Heart right ventricle (tissue), 16 donors: Measurements from ENCODE around the gene GRAMD2A. TPM values are rescaled to one million over a fixed set of nuclear protein-coding genes. Genes with fewer than 3 reads are reported as not detected.
A peak's percentile ranks its signal among the peaks of the same experiment; 100 is the strongest.

Experiments
- ATAC-seq, 8 donors: fragments of 200-7000 bp; cut with Tn5 transposase; one replicate each; pipeline ENCODE4 v1.9.1; 2020; ENCODE audit warnings: mild to moderate bottlenecking in 8 of 8, moderate library complexity in 8 of 8, moderate number of reproducible peaks in 1 of 8
- DNase-seq, 2 donors: peaks; one replicate each; pipeline ENCODE4 v3.0.0-alpha.2; 2020
- H3K27ac ChIP-seq, 10 donors: fragments of 200-600 bp; sonication (generic) in 2 of 10; one replicate each; pipeline versions ENCODE4 v1.5.0 to v1.8.0; 2020 to 2022; ENCODE audit warnings: mild to moderate bottlenecking in 3 of 10
- H3K27me3 ChIP-seq, 7 donors: fragments of 200-600 bp; one replicate each; pipeline ENCODE4 v1.8.0; 2021 to 2022; ENCODE audit warnings: mild to moderate bottlenecking in 2 of 7
- H3K36me3 ChIP-seq, 9 donors: fragments of 200-600 bp; sonication (generic) in 1 of 9; one replicate each; pipeline versions ENCODE4 v1.5.0 to v1.8.0; 2020 to 2022; ENCODE audit warnings: mild to moderate bottlenecking in 2 of 9
- H3K4me1 ChIP-seq, 9 donors: fragments of 200-600 bp; sonication (generic) in 1 of 9; one replicate each; pipeline versions ENCODE4 v1.5.0 to v1.8.0; 2020 to 2022; ENCODE audit warnings: mild to moderate bottlenecking in 4 of 9
- H3K4me3 ChIP-seq, 10 donors: fragments of 200-600 bp; sonication (generic) in 2 of 10; one replicate each; pipeline versions ENCODE4 v1.5.0 to v1.8.0; 2020 to 2022; ENCODE audit warnings: mild to moderate bottlenecking in 7 of 10, moderate library complexity in 2 of 10
- H3K9me3 ChIP-seq, 11 donors: fragments of 200-600 bp in 10 of 11; sonication (generic) in 2 of 11; one replicate each; pipeline versions ENCODE4 v1.5.0 to v1.8.0; 2013 to 2022; ENCODE audit warnings: mild to moderate bottlenecking in 2 of 11, control low read depth in 1 of 11, moderate library complexity in 1 of 11
- CTCF ChIP-seq, 9 donors: fragments of 200-600 bp; sonication (generic) in 2 of 9; IDR thresholded peaks; one replicate each; pipeline versions ENCODE4 v1.5.0 to v1.8.0; 2021 to 2022; ENCODE audit warnings: antibody characterized with exemption in 9 of 9, mild to moderate bottlenecking in 5 of 9, moderate library complexity in 1 of 9
- WGBS, 2 donors: extraction: QIAGEN DNeasy Blood & Tissue Kit; methylation state at CpG; one replicate each; pipeline ENCODE4 v1.1.7; 2013; ENCODE audit warnings: inconsistent platforms in 1 of 2; 5-methylcytosine and 5-hydroxymethylcytosine counted together
- intact Hi-C, 10 donors: fragments of 100-400 bp; cut with DNase I; formaldehyde crosslinking; loops; one replicate each; pipeline versions ENCODE4 v1.11.1 to v1.14.2; 2022
- polyA plus RNA-seq, 2 donors: library from polyadenylated mRNA; stranded (reverse); fragments of 200-250 nt; gene quantifications; one replicate each; pipeline ENCODE4 v1.2.3, GENCODE V29; 2013
- total RNA-seq, 10 donors: library from RNA; stranded (reverse); fragmentation: NEBNext Ultra II Directional in 3 of 10; extraction: Animal tissue kit (Norgen Biotek cat#: 25700) in 3 of 10; gene quantifications; one replicate each; pipeline versions ENCODE4 v1.2.1 to v1.2.4, GENCODE V29; 2021 to 2023
- donor health status: Arrhythmogenic right ventricular cardiomyopathy.
- donor health status: ischemic (EF 13 %, LVEDD 7.1; RV severe dilation, severe dysfunction).
- donor health status: healthy with polysubstance abuse.
- donor health status: DM: no; HTN: yes; CAD: no.
- donor health status: DM: no; HTN: no; CAD: no.
- donor health status: ischemic (EF 25% LVEDD 6.9; RV normal size, moderate dysfunction).
- donor health status: ischemic (EF 25% LVEDD 5.7; RV mildly dilated, moderate dysfunction).
- donor health status: healthy.
- donor health status: DM: yes; HTN: yes; CAD: no.
- donor health status: Ischemic cardiomyopathy.
- donor health status: ischemic (EF 35%, LVEDD 5.7; RV mildly dilated, moderate dysfunction).
- donor health status: nonischemic (EF 11% LVEDD 7.7; RV severe dilation, severe dysfunction).
- donor health status: DM: yes; HTN: yes; CAD: no.
- donor health status: PGD.
- donor health status: ischemic (EF 29% LVEDD 5.4; RV normal size, mild dysfunction).
- donor health status: nonischemic (EF 23%, LVEDD 6.1; RV moderate dilation, normal function).

Gene GRAMD2A
- total and polyA plus RNA-seq, 12 donors: 0.06 to 0.20 TPM; not detected in 10

DNA sequence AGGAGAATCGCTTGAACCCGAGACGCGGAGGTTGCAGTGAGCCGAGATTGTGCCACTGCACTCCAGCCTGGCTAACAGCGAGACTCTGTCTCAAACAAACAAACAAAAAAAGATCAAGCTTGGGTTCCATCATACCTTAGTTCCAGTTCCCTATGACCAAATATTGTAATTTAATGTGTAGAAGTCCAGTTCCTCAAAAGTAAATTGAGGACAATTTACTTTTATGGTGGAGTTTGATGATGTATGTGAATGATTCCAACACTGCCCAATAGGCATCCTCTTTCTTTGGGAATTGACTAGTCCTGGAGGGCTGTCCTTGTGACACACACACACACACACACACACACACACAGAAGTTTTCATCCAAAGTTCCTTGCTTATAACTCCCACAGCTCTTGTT lies 36.2 kb upstream of the GRAMD2A start:
- no peak for TF ChIP-seq CTCF (IDR thresholded peaks at IDR 0.05)
- intact Hi-C loops: loop anchor here in 4 of 10 donors (2.0 to 5.0 kb wide), 3 partner anchors 36 to 39 kb away; partner anchors contain the start of genes GRAMD2A (in 2 of the 4) and PARP6 (in 2 of the 4)
- H3K27ac ChIP-seq: no peak overlapping the region
- no peak overlapping the region for H3K4me3 ChIP-seq
- WGBS, 2 donors: 97 to 98% methylated on average over 6 of the region's 6 CpGs
- H3K4me1 ChIP-seq: peaks cover 5 to 46% (median 23%) of the 10 kb centered on the region in 9 donors
- no peaks in the 10 kb centered on the region for H3K9me3 ChIP-seq
- DNase-seq (no peak), ATAC-seq (no peak)
- H3K27me3 ChIP-seq: no peaks in the 10 kb centered on the region
- H3K36me3 ChIP-seq: peaks cover 0 to 11% (median 0%) of the 10 kb centered on the region in 9 donors

- Histone ChIP-seq H3K4me1 (peaks cover 15 to 52% (median 41%) of the 10 kb centered on the region in 9 donors), H3K36me3 (no peaks in the 10 kb centered on the region), H3K27me3 (no peaks in the 10 kb centered on the region), H3K9me3 (no peaks in the 10 kb centered on the region), H3K27ac (peak overlapping the region; percentile 92 to 100 (median 98)), H3K4me3 (peak overlapping the region; percentile 48 to 99 (median 86))
- intact Hi-C loops: loop anchor here in 6 of 10 donors (1.0 to 5.0 kb wide), 6 partner anchors 29 to 41 kb away; partner anchors contain the start of genes PARP6 (in 5 of the 6) and GRAMD2A (in 2 of the 6)
- DNase-seq: peak in 1 of 2 donors; percentile 39
- 2 to 3% methylated on average over 16 of the region's 16 CpGs for WGBS, 2 donors
- peak in 7 of 8 donors; percentile 1 to 34 (median 25) for ATAC-seq
- TF ChIP-seq CTCF (IDR thresholded peaks at IDR 0.05): no peak
Measured at GRCh38 chr15:72231833-72232478, 34.4 kb upstream of the GRAMD2A start.

DNA sequence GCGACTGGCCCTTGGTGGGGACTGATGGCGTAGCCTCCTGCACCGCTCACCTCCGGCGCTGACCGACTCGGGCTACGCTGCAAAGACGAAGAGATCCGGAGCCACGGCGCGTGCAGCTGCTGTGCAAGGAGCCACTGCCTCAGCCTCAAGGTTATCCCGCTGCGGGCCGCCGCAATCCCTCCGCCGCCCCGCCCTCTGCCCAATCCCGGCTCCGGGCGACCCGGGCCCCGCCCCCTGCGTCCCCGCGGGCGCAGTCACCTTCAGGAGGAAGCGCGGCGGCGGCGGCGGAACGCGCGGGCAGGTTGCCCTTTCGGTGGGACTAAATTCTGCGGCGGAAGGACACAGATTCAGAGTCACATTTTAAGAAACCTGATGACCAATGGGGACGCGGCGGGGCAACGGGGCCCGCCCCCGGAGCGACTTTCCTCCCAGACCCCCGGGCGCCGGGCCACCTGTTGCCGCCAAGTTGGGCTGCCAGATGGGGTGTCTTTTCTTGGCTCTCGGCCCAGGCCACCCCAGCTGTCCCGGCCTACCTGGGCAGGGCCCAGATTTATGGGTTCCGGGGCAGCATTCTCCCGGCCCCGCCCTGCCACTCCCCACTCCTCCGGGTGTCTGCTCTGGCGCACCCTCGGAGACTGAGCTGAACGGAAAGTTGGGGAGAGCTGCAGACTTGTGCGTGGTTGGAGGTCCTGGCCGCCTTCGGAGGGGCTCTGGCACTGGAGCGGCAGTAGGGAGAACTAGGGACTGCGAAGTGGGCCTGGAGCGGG lies 33.7 kb upstream of the GRAMD2A start, which contains the start of gene PKM:
TSS of gene PKM (minus strand) at position 125 of the 767 bp plus-strand sequence. CDS start 12,093 bp downstream, outside the sequence.
- H3K4me1 ChIP-seq: peaks cover 20 to 53% (median 48%) of the 10 kb centered on the region in 9 donors
- DNase-seq (peak; percentile 95 to 97), ATAC-seq (peak; percentile 88 to 94 (median 91))
- H3K27me3 ChIP-seq: no peaks in the 10 kb centered on the region
- H3K9me3 ChIP-seq: no peaks in the 10 kb centered on the region
- H3K27ac ChIP-seq: peak within 1 kb of the TSS; percentile 92 to 100 (median 98)
- 0 to 1% methylated on average over 67 of the region's 67 CpGs for WGBS, 2 donors
- intact Hi-C loops: loop anchor here in 6 of 10 donors (1.0 to 5.0 kb wide), 6 partner anchors 28 to 42 kb away; partner anchors contain the start of genes PARP6 (in 4 of the 6) and GRAMD2A (in 2 of the 6)
- peak in 1 of 9 donors; percentile 5 for TF ChIP-seq CTCF (IDR thresholded peaks at IDR 0.05)
- no peaks in the 10 kb centered on the region for H3K36me3 ChIP-seq
- H3K4me3 ChIP-seq: peak within 1 kb of the TSS; percentile 48 to 99 (median 86)
